ENCODE results near the gene KRTAP10-10.
A peak's percentile ranks its signal among the peaks of the same experiment; 100 is the strongest.
"Not testable (repeated sequence)": the region's sequence is repeated elsewhere in the genome, so short reads cannot be mapped to it uniquely, and the experiment has no call there.

KRTAP10-10 gene

DNA sequence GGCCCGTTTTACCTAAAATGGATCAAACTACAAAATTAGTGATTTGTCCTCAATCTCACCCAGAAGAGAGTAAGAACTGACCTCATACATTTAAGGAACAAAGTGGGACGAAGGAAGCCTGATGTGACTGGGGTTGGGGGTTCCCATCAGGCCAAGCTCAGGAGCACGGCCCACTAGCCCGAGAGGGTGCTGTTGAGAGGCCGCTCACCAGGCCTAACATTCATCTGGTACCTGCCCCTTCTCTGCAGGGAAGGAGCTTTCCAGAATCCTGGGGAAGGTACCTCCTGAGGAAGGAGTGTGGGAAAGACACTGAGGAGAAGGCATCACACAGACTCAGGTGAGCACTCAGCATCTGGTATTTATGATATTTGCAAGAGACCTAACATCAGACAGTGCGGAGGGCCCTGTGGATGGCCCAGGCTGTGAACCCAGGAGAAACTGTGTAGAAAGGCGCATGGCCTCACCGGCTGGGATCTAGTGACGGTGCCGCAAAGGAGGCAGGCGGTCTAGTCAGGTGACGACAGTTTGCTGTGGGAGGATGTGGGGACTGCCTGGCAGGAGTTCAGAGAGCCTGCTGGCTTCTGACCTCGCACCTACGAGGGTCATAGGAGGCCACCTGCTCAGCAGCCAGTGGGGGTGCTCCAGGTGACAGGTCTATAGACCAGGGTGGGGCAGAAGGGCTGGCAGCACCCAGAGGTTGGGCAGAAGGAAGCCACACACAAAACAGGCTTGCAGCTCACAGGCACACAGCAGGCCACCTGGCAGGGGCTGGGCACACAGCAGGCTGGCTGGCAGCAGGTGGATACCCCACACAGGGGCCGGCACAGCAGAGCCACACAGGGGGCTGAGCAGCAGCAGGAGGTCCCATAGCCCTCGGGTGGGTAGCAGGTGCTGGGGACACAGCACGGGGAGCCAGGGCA lies 16.8 kb downstream of the KRTAP10-10 start:
- DNase-seq, result peak; percentile 22

DNA sequence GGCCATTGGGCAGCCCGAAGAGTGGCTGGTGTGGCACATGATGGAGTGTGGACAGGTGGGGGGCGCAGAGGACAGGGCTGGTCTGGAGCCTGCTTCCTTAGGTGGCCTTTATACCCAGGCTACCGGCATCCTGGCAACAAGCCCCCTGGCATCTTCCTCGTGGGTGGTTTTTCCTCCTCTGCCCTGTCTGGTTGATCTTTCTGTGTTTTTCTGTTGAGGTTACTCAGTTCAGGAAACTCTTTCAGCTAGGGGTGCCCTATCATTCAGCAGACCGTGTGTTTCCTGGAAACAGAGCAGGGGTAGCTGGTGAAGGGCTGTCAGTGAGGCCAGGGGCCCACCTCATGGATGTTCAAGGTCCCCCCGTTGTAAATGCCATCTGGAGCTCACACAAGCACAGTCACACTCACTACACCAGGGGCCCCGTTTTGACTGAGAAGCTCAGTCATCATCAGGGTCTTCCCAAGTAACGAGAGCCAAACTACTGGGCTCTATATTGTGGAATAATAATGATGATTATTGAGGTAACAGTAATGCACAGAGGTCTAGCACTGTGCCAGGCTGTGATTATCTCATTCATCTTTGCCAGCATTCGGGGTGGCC lies 17.5 kb downstream of the KRTAP10-10 start, which contains the start of gene KRTAP12-4:
Gene KRTAP12-4, minus strand, starts transcription at position 84 of the 600 bp plus-strand sequence. Its CDS starts 45 bp downstream, at position 39.
- no peak for DNase-seq

DNA sequence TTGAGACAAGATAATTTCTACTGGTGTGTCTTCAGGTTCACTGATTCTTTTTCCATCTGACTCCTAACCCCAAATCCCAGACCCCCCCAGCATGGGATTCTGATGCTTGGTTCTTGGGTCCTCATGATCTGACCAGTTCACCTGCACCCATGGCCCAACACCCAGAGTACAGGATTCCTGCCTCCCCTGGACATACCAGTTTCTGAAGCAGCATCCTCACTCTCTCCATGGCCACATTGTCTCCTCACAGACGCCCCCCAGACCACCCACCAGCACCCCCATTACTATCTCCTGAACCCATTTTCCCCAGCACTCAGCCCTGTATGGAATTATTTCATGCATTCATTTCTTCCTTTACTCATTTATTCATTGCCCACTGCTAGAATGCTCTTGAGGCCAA lies 19.7 kb downstream of the KRTAP10-10 start:
- no peak for DNase-seq

DNA sequence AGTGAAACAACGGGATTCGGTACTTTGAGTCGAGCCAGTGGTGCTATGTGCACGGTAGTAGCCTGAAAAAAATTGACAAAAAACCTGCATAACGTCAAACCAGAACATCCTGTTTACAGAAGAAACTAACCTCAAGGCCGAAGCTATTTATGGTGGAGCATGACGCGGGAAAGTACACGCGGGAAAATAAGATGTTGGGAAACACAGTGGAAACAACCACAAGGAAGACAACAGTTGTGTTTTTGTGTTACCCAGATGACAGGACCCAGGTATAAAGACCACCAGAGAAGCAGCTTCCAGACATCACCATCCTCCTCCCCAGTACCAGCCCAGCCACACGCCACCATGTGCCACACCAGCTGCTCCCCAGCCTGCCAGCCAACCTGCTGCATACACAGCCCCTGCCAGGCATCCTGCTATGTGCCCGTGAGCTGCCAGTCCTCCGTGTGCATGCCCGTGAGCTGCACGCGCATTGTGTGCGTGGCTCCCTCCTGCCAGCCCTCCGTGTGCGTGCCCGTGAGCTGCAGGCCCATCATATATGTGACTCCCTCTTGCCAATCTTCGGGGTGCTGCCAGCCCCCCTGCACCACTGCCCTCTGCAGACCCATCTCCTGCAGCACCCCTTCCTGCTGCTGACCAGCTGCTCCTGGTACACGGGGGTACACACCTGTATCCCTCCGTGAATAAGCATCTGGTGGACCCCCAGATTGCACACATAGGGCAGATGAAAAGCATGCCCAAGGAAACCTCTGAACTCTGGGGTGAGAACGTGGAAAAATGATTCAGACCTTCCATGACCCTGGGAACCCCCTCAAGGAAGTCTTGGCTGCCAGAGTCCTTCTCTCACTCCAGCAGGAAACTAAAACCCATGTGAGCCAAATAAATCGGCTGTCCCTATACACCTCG lies 20.7 kb downstream of the KRTAP10-10 start, which contains the start of gene KRTAP12-3:
Gene KRTAP12-3, plus strand, starts transcription at position 298 of the 906 bp plus-strand sequence. Its CDS starts 48 bp downstream, at position 346.
- DNase-seq, result peak; percentile 17

DNA sequence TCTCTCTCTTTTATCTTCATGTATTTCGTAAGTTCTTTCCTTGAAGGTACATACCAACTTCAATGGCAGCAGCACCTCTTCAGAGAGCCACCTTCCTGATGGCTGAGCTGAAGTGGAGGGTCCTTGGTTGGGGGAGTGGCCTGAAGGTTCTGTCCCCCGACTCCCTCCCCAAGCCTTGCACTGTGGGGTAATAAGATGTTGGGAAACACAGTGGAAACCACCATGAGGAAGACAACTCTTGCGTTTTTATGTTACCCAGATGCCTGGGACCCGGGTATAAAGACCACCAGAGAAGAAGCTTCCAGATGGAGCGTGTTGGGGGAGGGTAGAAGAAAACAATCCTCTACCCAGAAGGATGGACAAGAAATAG lies 21.4 kb downstream of the KRTAP10-10 start:
- DNase-seq, result no peak

DNA sequence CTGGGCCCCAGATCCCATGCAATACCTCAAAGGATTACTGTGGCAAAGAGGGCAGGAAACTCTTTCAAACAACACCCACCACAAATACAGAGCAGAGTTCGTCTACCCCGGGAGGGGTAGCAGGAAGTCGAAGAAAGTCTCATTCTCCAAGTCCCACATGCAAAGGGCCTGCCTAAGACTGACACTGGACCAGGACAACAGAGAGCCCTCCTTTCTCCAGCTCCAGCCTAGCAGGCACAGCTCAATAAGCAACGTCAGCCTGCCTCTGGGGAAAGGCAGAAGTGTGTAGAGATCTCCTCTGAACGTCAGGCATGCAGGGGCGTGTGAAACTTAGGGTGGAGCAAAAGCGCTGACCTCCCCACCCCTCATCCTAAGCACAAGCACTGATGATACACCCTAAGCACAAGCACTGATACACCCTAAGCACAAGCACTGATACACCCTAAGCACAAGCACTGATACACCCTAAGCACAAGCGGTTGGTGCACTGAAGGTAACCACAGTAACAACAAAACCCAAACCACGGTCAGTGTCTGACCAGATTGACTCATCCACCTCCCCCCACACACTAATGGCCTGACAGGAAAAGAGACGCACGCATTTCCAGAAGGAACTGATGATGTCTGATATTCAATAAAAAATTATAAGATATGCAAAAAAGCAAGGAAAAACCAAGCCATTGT lies 21.9 kb downstream of the KRTAP10-10 start:
- no peak for DNase-seq

DNA sequence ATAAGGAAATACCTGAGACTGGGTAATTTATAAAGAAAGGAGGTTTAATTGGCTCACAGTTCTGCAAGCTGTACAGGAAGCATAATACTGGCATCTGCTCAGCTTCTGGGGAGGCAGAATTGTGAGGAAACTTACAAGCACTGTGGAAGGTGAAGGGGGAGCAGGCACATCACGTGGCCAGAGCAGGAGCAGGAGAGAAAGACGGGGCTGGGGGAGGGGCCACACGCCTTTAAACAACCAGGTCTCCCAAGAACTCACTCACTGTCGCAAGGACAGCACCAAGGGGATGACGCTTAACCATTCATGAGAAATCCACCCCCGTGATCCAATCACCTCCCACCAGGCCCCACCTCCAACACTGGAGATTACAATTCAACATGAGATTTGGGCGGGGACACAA lies 24.4 kb downstream of the KRTAP10-10 start:
- not testable (repeated sequence) for DNase-seq

DNA sequence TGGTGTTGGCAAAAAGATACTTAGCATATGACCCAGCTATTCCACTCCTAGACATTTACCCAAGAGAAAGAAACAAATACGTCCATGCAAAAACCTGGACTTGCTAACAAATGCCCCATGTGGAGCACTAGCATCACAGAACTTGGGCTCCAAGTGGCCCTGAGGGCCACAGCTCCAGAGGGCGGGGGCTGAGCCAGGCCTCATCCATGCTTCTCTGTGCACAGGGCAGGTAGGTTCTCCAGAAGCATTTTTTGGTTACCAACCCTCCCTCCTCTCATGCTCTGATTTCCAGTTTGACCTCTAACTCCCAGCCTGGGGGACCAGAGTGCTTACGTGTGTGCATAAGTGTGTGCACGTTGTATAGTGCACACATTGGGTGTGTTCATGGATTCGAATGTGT lies 27.5 kb downstream of the KRTAP10-10 start:
- no peak for DNase-seq

DNA sequence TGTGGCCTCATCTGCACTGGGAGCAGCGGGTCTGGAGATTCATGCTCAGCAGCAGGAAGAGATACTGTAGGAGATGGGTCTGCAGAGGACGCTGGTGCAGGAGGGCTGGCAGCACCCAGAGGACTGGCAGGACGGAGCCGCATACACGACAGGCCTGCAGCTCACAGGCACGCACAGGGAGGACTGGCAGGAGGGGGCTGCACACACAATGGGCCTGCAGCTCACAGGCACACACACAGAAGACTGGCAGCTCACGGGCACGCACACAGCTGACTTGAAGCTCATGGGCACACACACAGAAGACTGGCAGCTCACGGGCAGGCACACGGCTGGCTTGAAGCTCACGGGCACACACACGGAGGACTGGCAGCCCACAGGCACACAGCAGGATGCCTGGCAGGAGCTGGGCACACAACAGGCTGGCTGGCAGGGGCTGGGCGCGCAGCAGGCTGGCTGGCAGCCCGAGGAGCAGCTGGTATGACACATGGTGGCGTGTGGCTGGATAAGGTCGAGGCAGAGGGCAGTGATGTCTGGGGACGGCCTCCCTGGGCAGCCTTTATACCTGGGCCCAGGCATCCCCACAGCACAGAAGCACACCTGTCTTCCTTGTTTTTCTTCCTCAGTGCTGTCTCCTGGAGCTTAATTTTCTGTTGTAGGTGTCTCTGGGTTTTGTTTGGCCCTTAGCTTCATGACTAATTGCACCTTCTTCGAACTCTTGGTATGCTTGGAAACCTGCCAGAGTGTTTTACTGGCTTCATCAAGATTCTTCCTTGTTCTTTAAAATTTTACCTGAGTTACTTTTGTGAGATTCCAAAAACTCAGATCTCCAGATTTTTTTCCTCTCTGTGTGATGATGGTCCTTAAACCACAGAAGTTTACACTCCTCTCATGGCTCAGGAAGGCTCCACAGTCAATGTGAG lies 29.5 kb downstream of the KRTAP10-10 start, which contains the start of gene KRTAP12-2:
Gene KRTAP12-2, minus strand, starts transcription at position 527 of the 920 bp plus-strand sequence. Its CDS starts 41 bp downstream, at position 486.
- no peak for DNase-seq

DNA sequence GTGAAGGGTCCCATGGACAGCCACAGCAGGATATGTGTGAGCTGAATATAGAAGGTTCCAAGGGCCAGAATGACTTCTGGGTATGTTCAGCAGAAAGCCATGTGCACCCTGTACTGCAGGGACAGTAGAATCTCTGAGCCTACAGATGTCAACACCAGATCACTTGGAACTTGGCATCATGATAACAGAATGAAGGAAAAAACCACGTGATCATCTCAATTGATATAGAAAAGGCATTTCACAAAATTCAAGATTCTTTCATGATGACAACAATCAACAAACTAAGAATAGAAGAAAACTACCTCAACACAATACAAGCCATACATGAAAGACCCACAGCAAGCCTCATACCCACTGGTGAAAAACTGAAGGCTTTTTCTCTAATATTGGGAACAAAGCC lies 30.5 kb downstream of the KRTAP10-10 start:
- DNase-seq, result no peak

DNA sequence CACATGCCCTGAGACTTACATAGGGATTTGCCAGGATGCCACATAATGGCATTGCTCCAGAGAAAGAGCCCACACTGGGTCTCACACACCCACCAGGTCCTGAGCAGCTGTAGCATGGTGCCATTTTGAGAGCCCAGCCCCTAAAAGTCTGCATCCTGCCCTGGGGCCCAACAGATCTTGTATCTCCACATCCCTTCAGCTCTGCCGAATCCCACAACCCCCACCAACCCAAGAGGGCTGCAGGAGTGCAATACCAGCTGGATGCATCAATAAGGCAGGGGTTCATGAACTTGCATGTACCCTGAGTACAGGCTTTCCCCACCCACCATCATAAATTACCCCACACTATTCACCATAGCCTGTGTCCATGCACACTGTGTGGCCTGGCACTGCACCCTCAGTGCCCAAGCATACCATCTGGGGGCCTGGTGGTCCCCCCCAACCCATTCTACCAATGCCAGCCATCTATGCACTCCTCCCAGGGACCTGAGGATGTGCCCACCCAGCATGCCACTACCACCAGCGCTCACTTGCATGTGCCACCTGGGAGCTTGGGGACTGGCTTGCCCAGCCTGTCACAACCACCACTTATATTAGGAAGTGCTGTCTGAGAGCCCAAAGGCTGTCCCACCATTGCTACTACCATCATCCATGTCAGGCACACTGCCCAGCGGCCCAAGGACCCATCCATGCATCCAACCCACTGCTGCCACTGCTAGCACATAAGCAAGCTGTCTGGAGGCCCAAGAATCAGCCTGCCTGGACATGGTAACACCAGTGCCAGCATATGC lies 33.7 kb downstream of the KRTAP10-10 start:
- DNase-seq, result no peak

DNA sequence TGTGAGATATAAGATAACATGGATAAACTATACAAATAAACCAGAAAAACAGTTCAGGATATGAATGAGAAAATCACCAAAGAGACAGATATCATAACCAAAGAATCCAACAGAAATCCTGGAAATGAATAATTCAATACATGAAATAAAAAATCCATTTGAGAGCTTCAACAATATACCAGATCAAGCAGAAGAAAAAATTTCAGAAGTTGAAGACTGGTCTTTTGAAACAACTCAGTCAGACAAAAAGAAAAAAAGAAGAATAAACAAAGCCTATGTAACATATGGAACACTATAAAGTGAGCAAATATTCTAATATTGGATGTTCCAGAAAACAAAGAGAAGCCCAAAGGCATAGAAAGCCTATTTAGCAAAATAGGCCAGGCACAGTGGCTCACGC lies 34.8 kb downstream of the KRTAP10-10 start:
- DNase-seq, result no peak

DNA sequence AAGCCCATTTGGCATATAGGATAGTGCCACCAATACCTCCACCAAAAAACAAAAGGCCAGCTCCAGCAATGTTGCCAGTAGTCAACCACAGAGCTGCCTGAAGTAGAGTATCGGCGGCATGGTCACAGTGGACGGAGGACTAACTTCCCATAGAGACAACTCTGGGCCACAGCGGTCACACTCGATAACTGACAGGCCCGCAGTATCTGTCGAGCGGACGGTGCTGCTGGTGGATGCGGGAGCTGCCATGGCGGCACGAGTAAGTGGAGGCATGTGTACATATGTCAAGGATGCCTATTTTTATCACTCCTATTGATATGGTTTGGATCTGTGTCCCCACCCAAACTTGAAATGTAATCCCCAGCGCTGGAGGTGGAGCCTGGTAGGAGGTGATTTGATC lies 40.7 kb downstream of the KRTAP10-10 start:
- DNase-seq, result no peak

DNA sequence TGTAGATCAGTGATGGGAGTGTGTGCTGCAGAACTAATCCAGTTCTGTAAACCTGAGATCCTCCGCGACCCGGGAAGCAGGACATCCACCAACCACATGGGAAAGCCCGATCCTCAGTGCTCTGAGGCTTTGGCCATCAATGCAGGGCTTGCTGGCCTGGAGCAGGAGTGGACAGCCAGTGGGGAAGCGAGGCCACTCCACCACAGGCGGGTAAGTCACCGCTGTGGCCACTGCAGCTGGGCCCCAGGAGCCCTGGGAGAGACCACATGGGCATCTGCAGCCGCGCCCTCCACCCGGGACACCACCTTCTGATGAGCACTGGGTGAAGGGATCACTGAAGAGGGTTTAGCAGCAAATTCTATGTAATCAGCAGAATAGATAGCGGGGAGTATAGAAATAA lies 44.0 kb downstream of the KRTAP10-10 start:
- DNase-seq, result no peak

DNA sequence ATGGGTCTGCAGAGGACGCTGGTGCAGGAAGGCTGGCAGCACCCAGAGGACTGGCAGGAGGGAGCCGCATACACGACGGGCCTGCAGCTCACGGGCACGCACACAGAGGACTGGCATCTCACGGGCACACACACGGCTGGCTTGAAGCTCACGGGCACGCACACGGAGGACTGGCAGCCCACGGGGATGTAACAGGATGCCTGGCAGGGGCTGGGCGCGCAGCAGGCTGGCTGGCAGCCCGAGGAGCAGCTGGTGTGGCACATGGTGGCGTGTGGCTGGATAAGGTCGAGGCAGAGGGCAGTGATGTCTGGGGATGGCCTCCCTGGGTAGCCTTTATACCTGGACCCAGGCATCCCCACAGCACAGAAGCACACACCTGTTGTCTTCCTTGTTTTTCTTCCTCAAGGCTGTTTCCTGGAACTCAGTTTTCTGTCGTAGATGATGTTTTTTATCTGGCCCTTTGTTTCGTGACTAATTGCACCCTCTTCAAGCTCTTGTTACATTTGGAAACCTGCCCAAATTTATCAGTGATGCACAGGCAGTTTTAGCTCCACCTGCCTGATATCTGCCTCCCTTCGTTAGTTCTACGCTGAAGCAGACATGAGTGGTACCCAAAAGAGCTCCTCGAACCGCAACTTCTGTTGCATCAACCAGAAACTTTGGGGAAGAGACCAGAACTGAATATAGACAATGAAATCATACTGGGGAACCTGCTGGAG lies 44.9 kb downstream of the KRTAP10-10 start, which contains the start of gene KRTAP12-1:
Gene KRTAP12-1, minus strand, starts transcription at position 303 of the 719 bp plus-strand sequence. Its CDS starts 40 bp downstream, at position 263.
- no peak for DNase-seq

DNA sequence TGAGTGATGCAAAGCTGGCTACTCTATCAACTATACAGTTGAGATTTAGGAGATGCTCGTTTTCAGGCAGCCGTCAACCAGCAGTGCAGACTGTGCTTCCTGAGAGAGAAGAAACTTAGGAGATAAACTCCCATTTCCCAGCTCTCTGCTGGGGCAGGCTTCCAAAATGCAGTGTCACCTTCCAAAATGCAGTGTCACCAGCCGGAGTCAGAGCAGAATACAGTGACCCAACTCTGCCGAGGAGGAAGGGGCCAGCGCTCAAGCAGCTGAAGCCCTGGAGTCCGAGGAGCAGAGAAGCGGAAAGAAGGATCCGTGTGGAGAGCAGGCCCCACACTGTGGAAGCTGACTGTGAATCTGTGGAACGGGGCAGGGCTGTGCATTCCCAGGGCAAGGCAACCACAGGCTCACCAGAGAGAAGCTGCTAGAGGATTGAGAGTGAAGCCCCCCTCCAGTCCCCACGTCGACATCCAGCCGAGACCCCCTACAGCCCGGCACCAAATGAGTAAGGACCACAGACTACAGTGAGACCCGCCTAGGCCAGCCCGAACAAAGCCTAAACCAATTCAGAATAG lies 45.5 kb downstream of the KRTAP10-10 start:
- no peak for DNase-seq

DNA sequence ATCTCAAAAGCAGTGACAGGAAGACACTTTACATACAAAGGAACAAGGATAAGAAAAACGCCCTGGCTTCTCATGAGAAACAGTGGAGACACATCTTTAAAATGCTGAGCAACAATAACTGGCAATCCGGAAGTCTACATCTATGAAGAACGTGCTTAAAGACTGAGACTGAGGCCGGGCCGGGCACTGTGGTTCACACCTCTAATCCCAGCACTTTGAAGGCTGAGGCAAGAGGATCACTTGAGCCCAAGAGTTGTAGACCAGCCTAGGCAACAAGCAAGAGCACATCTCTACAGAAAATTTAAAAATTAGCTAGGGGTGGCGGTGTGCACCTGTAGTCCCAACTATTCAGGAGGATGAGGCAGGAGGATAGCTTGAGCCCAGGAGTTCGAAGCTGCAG lies 46.9 kb downstream of the KRTAP10-10 start:
- no peak for DNase-seq

DNA sequence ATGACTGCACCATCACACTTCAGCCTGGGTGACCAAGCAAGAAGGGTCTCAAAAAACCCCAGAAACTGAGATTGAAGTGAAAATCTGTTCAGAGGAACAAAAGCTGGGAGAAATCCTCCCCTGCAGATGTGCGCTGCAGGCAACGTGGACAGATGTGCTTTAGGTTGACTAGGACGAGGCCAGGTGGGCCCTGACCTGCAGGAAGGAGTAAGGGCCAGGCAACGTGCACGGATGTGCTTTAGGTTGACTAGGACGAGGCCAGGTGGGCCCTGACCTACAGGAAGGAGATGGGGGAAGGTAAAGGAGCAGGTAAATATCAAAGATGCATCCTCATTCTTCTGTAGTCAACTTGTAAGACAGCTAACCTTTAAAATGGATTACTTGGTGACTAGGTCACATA lies 47.3 kb downstream of the KRTAP10-10 start:
- no peak for DNase-seq

DNA sequence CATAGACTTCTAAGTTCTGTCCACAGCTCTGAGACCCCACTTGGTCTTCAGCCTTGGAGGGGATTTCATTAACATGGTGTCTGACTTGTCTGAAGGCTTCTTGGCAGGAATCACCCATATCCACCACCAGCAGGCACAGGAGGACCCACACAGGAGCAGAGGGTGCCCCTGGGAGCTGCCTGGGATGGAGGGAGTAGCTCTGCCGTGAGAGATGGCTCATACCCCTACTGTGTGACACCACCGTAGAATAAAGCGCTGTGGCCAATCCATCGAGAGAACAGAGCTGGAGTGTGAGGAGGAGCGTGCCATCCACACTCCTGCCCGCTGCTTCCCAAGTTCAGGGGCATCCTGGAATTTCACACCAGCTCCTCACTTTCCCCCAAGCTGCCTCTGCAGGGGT lies 47.9 kb downstream of the KRTAP10-10 start:
- not testable (repeated sequence) for DNase-seq
